Activated naive CD4-positive, alpha-beta T cell treated with anti-CD3 and anti-CD28 coated beads, Interleukin-2, amount 10 ng/mL, durations not matched to agents 7 days and 5 days (primary cell): ENCODE measurements around the gene SRCIN1.

Experiments
- CTCF ChIA-PET: fragments of 350-600 bp; sonication (Branson Sonifier 250); formaldehyde crosslinking; loops from one replicate; lab custom pipeline; 2021; ENCODE audit warnings: antibody characterized with exemption; lab: Charles Lee
- DNase-seq: peaks from one replicate; pipeline ENCODE4 v3.0.0-alpha.2; 2020
- H3K27ac Mint-ChIP-seq: one replicate; pipeline ENCODE4 v1.8.0; 2021; ENCODE audit warnings: mild to moderate bottlenecking, moderate library complexity, mixed read lengths
- H3K27me3 Mint-ChIP-seq: one replicate; pipeline ENCODE4 v1.8.0; 2021; ENCODE audit warnings: mild to moderate bottlenecking, mixed read lengths
- H3K36me3 Mint-ChIP-seq: one replicate; pipeline ENCODE4 v1.8.0; 2021; ENCODE audit warnings: mixed read lengths
- H3K4me1 Mint-ChIP-seq: one replicate; pipeline ENCODE4 v1.8.0; 2021; ENCODE audit warnings: mixed read lengths
- H3K4me3 Mint-ChIP-seq: one replicate; pipeline ENCODE4 v1.8.0; 2021; ENCODE audit warnings: mild to moderate bottlenecking, moderate library complexity, mixed read lengths
- H3K9me3 Mint-ChIP-seq: one replicate; pipeline ENCODE4 v1.8.0; 2021; ENCODE audit warnings: mixed read lengths

Gene SRCIN1

DNA sequence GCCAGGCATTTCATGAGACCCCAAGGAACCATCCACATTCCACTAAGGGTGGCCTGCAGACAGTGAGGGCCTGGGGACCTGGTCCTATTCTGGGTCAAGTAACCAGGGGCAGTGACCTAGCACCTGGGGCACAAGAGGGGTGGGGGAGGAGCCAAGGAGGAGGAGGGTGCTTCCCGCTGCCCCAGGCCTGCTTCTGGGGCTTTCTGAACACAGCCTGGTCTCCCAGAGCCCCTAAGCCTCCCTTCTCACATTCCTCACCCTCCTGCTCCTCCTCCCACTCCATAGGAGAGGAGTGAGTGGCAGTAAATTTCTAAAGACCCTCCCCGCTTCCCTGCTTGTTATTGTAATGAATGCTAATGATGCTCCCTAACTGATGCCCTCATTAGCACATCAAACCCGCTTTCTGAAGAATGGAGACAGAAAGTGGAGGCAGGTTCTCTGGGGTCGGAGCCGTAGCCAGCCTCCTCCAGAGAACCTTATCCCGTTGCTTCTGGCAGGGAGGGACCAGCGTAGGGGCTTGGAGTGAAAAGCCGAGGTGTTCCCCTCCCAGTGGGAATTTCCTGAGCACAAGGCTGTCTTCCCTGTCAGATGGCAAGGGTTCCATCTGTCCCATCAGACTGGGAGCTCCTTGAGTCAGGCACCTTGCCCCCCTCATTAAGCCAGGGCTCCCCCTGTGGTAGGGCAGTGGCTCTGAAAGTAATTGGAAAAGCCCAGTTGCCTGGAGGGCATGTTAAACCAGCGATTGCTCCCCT, 3.7 kb upstream of the SRCIN1 start:
- H3K4me3 Mint-ChIP-seq = no peak overlapping the region
- CTCF ChIA-PET = interaction anchor here (1.6 kb wide), 1 partner anchor 25 kb away, joined by 4 read pairs; no protein-coding TSS in a partner anchor

GRCh38 chr17:38608648-38609047, 2.9 kb upstream of the SRCIN1 start:
- H3K27me3 Mint-ChIP-seq = peaks cover 93% of the 10 kb centered on the region
- H3K4me1 Mint-ChIP-seq = peaks cover 14% of the 10 kb centered on the region
- CTCF ChIA-PET = interaction anchor here (0.8 to 1.9 kb wide), 5 partner anchors 15 to 59 kb away, joined by 3 to 5 read pairs (median 4); no protein-coding TSS in a partner anchor

More for the DNA sequence above, 3.7 kb upstream of the SRCIN1 start:
- H3K9me3 Mint-ChIP-seq = no peaks in the 10 kb centered on the region
- H3K4me1 Mint-ChIP-seq = peaks cover 14% of the 10 kb centered on the region
- H3K27ac Mint-ChIP-seq = no peak overlapping the region
- DNase-seq = no peak
- H3K36me3 Mint-ChIP-seq = no peaks in the 10 kb centered on the region
- peaks cover 92% of the 10 kb centered on the region for H3K27me3 Mint-ChIP-seq

GRCh38 chr17:38606646-38607611, 1.2 kb upstream of the SRCIN1 start:
- Mint-ChIP-seq H3K36me3 (no peaks in the 10 kb centered on the region), H3K9me3 (no peaks in the 10 kb centered on the region), H3K27me3 (peaks cover 98% of the 10 kb centered on the region), H3K4me3 (peak overlapping the region; percentile 61), H3K4me1 (peaks cover 14% of the 10 kb centered on the region), H3K27ac (no peak overlapping the region)
- no peak for DNase-seq
- CTCF ChIA-PET = interaction anchor here (0.9 to 1.9 kb wide), 7 partner anchors 10 to 61 kb away, joined by 3 to 7 read pairs (median 4); no protein-coding TSS in a partner anchor

More at GRCh38 chr17:38608648-38609047, 2.9 kb upstream of the SRCIN1 start:
- no peak for DNase-seq
- Mint-ChIP-seq H3K27ac (no peak overlapping the region), H3K4me3 (no peak overlapping the region), H3K9me3 (no peaks in the 10 kb centered on the region), H3K36me3 (no peaks in the 10 kb centered on the region)

DNA sequence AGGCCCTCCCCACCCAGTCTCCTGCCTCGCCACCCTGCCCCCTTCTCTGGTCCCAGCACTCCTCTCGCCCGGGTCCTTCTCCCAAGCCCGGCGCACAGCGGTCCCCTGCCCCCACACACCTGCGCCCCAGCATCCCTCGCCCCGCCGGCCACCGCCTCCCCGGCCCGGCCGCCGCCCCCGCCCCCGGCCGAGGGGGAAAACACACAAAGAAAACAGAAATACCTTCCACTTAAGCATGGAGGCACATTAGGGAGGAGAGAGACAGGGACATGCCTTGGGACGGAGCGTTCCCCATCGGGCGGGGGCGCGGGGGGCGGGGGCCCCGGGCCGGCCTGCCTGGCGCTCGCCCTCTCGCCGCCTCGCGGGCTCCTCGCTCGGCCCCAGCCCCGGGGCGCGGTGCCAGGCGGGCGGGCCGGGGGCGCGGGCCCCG, 326 bp downstream of the SRCIN1 start:
- CTCF ChIA-PET = interaction anchor here (1.2 to 4.5 kb wide), 3 partner anchors 47 to 62 kb away, joined by 3 to 23 read pairs (median 5); no protein-coding TSS in a partner anchor
- no peak overlapping the region for H3K27ac Mint-ChIP-seq
- no peak for DNase-seq
- H3K27me3 Mint-ChIP-seq = peaks cover 98% of the 10 kb centered on the region
- peak overlapping the region; percentile 46 for H3K4me3 Mint-ChIP-seq
- H3K36me3 Mint-ChIP-seq = no peaks in the 10 kb centered on the region
- H3K9me3 Mint-ChIP-seq = no peaks in the 10 kb centered on the region
- peaks cover 14% of the 10 kb centered on the region for H3K4me1 Mint-ChIP-seq

DNA sequence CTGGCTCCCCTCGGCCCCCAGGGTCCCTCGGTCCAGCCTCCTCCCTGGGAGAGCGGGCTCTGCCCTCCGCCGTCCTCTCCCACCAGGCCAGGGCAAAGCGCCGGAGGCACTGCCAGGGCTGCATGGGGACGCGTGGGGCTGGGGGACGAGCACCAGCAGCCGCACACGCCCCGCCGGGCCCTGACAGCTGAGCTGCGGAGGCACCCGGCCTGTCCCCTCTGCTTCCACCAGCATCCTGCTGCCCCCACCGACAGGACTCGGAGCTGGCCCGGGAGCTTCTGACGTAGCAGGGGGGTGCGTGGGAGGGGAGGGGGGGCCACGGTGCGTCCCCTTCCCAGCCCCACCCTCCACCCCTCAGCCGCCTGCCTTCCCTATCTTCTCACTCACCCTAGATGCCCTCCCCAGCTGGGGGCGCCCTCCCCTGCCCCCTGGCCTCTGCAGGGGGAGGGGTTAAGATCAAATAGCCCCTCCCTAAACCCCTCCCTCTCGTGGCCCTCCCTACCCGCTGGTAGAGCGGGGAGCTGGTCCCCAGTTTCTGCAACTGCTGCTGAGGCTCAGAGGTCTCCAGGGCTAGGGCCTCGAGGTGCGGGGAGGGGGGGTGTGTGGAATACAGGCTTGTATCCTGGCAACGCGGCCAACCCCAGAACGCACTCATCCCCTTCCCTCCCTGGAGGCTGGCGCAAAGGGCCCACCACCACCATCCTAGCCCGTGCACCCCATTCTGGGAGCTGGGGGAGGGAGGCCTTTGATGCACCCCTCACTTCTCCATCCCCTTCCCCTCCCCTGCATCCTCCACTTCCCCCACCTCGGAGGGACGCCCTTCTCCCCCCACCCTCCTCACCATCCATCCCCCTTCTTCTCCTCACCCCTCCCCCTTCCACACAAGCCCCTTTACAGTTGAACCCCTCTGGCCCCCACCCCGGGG, 1.0 kb downstream of the SRCIN1 start:
- Mint-ChIP-seq H3K36me3 (no peaks in the 10 kb centered on the region), H3K27me3 (peaks cover 98% of the 10 kb centered on the region), H3K27ac (no peak overlapping the region), H3K4me3 (peak overlapping the region; percentile 46), H3K9me3 (no peaks in the 10 kb centered on the region), H3K4me1 (peaks cover 14% of the 10 kb centered on the region)
- peak; percentile 38 for DNase-seq
- CTCF ChIA-PET = interaction anchor here (1.2 to 4.5 kb wide), 3 partner anchors 46 to 62 kb away, joined by 3 to 23 read pairs (median 5); no protein-coding TSS in a partner anchor

- peak overlapping the region; percentile 1 for H3K4me3 Mint-ChIP-seq
- no peak for DNase-seq
- no peaks in the 10 kb centered on the region for H3K36me3 Mint-ChIP-seq
- H3K4me1 Mint-ChIP-seq = peaks cover 14% of the 10 kb centered on the region
- no peak overlapping the region for H3K27ac Mint-ChIP-seq
- CTCF ChIA-PET = interaction anchor here (4.5 kb wide), 1 partner anchor 45 kb away, joined by 23 read pairs; no protein-coding TSS in a partner anchor
- H3K9me3 Mint-ChIP-seq = no peaks in the 10 kb centered on the region
- peaks cover 98% of the 10 kb centered on the region for H3K27me3 Mint-ChIP-seq
Observed at GRCh38 chr17:38603786-38604478, 1.8 kb downstream of the SRCIN1 start.

DNA sequence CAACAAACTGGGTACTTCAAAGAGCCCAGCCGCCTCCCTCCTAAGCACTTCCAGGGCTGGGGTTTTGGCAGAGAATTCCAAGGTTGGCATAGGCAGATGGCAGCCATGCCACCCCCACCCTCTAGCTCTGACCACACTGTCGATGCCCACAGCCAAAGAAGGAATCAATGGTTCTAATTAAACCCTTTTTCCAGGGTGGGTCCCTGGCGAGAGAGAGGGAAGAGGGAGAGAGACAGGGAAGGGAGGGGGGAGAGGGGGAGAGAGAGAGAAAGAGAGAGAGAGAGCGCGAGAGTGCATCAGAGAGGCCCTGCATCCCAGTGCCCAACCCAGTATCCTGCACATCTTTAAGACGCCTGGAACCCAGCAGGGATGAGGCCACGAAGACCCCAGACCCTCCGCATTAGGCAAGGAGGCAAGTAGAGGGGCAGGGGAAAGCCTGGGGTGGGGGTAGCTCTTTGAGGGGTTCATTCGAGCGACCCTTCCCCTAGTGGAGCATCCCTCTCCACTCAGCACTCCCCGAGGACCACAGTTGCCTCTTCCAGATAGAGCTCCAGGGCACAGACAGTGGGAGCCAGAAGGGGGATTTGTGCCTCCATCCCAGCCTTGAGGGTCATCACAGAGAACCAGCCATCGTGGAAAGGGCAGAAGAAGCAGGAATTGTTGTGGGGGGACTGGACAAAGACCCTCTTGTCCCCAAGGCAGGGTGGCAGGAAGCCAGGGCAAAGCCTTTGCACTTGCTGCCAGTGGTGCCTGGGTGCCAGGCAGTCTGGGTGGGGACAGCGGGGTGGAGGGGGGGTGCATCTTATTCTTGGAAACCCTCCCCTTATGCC, 2.6 kb downstream of the SRCIN1 start:
- no peak overlapping the region for H3K27ac Mint-ChIP-seq
- H3K9me3 Mint-ChIP-seq = no peaks in the 10 kb centered on the region
- no peak overlapping the region for H3K4me3 Mint-ChIP-seq
- no peaks in the 10 kb centered on the region for H3K36me3 Mint-ChIP-seq
- CTCF ChIA-PET = interaction anchor here (0.9 to 4.5 kb wide), 5 partner anchors 11 to 127 kb away, joined by 3 to 23 read pairs (median 4); partner anchors contain the start of gene CISD3
- peaks cover 14% of the 10 kb centered on the region for H3K4me1 Mint-ChIP-seq
- H3K27me3 Mint-ChIP-seq = peaks cover 98% of the 10 kb centered on the region
- no peak for DNase-seq

GRCh38 chr17:38602453-38602852, 3.3 kb downstream of the SRCIN1 start:
- no peaks in the 10 kb centered on the region for H3K36me3 Mint-ChIP-seq
- no peak overlapping the region for H3K27ac Mint-ChIP-seq
- H3K27me3 Mint-ChIP-seq = peaks cover 98% of the 10 kb centered on the region
- no peak for DNase-seq
- no peak overlapping the region for H3K4me3 Mint-ChIP-seq
- no peaks in the 10 kb centered on the region for H3K9me3 Mint-ChIP-seq
- CTCF ChIA-PET = interaction anchor here (0.9 to 4.5 kb wide), 5 partner anchors 10 to 128 kb away, joined by 3 to 23 read pairs (median 4); partner anchors contain the start of gene CISD3
- H3K4me1 Mint-ChIP-seq = peaks cover 11% of the 10 kb centered on the region

DNA sequence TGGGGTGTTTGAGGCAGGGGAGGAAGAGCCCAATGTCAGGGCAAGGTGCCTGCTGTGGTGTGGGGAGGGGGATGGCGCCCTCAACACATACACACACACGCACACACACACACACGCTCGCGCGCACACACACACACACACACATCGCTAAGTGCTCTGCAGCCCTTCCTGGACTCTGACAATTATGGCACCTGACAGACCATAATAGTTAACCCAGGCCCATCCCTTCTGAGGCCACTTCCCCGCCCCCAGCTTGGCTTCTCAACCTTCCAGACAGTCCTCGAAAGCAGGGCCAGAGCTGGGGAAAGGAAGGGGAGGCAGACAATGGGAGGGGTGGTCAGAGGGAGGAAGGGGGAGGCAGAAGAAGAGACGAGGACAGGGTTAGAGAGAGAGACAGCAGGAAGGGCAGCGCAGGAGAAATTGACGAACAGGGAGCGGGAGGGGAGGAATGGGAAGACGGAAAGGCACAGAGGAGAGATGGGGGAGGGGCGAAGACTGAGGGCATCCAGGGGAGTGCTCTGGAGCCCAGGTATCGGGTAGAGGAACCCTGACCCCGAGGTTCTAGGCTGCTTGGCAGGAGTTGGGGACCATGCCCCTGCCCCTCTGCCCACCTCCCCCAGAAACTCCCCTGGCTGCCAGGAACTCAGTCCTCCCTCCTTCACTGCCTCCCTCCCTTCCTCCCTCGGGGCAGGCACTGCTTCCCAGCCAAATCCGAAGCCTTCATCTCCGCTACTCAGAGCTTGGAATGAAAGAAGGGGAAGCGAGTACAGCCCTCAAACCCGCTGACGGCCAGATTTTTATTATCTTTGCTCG, 4.0 kb downstream of the SRCIN1 start:
- no peak overlapping the region for H3K27ac Mint-ChIP-seq
- CTCF ChIA-PET = interaction anchor here (0.9 to 4.5 kb wide), 4 partner anchors 10 to 65 kb away, joined by 3 to 23 read pairs (median 3); no protein-coding TSS in a partner anchor
- peaks cover 98% of the 10 kb centered on the region for H3K27me3 Mint-ChIP-seq

GRCh38 chr17:38600906-38601305, 4.8 kb downstream of the SRCIN1 start:
- H3K27me3 Mint-ChIP-seq = peaks cover 98% of the 10 kb centered on the region
- CTCF ChIA-PET = interaction anchor here (1.0 kb wide), 1 partner anchor 46 kb away, joined by 3 read pairs; no protein-coding TSS in a partner anchor
- peak overlapping the region; percentile 45 for H3K27ac Mint-ChIP-seq
- no peaks in the 10 kb centered on the region for H3K36me3 Mint-ChIP-seq
- no peak overlapping the region for H3K4me3 Mint-ChIP-seq
- DNase-seq = no peak
- peaks cover 3% of the 10 kb centered on the region for H3K4me1 Mint-ChIP-seq
- no peaks in the 10 kb centered on the region for H3K9me3 Mint-ChIP-seq

More for the DNA sequence above, 4.0 kb downstream of the SRCIN1 start:
- Mint-ChIP-seq H3K4me3 (no peak overlapping the region), H3K4me1 (peaks cover 6% of the 10 kb centered on the region), H3K36me3 (no peaks in the 10 kb centered on the region), H3K9me3 (no peaks in the 10 kb centered on the region)
- DNase-seq = no peak

GRCh38 chr17:38600416-38600815, 5.3 kb downstream of the SRCIN1 start:
- no peak for DNase-seq
- Mint-ChIP-seq H3K4me3 (no peak overlapping the region), H3K9me3 (no peaks in the 10 kb centered on the region), H3K36me3 (no peaks in the 10 kb centered on the region), H3K27ac (no peak overlapping the region), H3K27me3 (peaks cover 100% of the 10 kb centered on the region), H3K4me1 (peaks cover 1% of the 10 kb centered on the region)
- CTCF ChIA-PET = no interaction called here
